GM13977 (cell line): ENCODE data around the gene RRAGD.

Source experiments
- DNase-seq: peaks from one replicate; pipeline ENCODE4 v3.0.0; 2012; ENCODE audit warnings: low spot score
- in situ Hi-C: fragments of 300-500 bp; cut with MboI; formaldehyde crosslinking; loops from one replicate; pipeline ENCODE4 v1.12.0; 2022; ENCODE audit warnings: low sequenced_read_pairs, low pct_unique_long_range_greater_than_20kb, mixed read lengths, inconsistent platforms; ENCODE audit not compliant: unreplicated experiment
- TF ChIP-seq, protein P1 (sequence below): IDR thresholded peaks from 2 replicates; pipeline ENCODE4 v1.5.1; 2012; ENCODE audit warnings: mild to moderate bottlenecking, control low read depth; ENCODE audit not compliant: insufficient read depth; ENCODE audit errors: extremely low read depth, missing control alignments

The RRAGD gene

DNA sequence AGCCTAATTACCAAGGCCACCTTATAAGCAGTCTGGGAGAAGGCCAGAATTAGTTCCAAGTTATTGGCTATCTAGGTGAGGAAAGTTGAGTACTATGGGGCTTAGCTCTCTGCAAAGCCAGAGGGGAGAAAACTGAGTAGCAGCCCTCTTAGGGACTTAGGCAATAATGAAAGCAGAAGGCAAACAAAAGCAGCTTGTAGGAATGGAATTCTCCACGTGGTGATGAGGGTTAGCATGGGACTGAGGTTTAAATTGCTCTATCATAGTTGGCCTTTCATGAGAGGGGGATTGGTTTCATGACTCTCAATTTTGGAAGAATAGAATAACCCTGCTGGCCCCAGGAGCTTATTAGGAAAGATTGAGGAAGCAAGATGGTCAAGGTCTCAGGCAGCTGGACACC, 52.5 kb downstream of the RRAGD start:
- TF ChIP-seq, protein P1, sequence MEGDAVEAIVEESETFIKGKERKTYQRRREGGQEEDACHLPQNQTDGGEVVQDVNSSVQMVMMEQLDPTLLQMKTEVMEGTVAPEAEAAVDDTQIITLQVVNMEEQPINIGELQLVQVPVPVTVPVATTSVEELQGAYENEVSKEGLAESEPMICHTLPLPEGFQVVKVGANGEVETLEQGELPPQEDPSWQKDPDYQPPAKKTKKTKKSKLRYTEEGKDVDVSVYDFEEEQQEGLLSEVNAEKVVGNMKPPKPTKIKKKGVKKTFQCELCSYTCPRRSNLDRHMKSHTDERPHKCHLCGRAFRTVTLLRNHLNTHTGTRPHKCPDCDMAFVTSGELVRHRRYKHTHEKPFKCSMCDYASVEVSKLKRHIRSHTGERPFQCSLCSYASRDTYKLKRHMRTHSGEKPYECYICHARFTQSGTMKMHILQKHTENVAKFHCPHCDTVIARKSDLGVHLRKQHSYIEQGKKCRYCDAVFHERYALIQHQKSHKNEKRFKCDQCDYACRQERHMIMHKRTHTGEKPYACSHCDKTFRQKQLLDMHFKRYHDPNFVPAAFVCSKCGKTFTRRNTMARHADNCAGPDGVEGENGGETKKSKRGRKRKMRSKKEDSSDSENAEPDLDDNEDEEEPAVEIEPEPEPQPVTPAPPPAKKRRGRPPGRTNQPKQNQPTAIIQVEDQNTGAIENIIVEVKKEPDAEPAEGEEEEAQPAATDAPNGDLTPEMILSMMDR, result no peak
- in situ Hi-C loops, result no loop called here
- no peak for DNase-seq

DNA sequence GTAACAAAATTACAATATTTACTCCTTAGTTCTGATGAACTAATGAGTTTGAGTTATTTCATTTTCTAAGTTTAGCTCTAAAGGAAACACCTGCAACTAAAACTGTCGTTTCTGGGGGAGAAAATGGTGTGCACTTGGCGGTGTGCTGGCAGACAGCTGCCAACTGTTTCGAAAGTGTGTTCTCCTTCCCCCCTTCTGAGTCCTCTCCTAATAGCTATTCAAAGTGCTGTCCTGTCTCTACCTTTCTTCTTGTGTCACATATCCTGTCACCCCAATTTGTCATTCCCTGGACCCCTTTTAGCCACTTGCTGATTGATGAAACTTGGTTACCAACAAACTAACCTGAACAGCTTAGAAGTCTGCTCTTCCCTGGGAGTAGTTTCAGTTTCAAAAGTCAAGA, 54.7 kb downstream of the RRAGD start:
- in situ Hi-C loops, result no loop called here
- TF ChIP-seq, protein P1, result no peak
- no peak for DNase-seq

DNA sequence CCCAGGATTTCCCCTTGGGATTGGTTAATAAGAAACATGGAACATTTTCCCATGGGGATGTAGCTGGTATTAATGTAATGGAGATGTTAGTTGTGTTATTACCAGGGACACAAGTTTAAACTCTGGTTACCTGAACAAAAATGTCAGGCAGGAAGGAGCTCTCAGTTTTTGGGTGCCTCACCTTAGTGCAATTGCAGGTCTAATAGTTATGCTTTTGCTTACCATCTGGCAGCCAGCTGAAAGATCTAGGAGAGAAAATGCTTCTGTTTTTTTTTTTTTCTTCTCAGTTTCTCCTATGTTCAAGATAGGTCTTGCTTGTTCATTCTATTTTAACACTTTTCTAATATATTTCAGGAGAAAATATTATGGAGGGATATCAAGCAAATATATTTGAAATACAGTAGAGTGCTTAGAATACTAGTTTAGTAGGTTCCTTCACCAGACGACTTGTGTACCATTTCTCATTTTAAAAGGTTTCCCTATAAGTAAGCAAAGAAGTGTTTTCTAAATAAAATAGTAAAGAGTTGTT, 55.4 kb downstream of the RRAGD start:
- in situ Hi-C loops, result no loop called here
- TF ChIP-seq, protein P1, result no peak
- no peak for DNase-seq

DNA sequence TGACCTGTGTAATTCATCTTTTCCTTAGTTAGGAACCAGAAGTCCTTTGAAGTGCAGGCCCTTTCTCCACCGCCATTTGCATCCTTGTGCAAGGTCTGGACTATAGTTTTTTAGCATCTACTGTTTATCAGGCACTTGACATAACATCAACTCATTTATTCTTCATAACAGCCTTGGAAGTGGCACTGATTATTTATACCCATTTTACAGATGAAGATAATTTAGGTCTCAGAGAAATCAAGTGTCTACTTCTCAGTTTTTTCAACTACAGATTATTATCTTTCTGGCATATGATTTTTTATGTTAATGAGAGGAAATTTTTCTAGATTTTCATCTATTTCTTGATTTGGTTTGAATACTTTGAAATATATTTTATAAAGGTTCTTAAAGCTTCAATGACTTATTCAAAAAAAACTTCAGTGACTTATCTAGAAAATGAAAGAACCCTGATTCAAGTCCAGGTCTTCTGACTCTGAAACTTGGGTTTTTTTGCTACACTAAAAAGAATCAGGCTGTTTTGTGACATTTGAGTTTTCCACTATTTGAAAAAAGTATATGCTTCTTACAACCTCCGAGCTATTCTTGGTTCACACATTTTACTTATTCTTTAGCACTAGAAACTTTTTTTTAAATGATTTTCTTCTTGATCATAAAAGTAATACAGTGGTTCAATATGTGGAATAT, 56.4 kb downstream of the RRAGD start:
- TF ChIP-seq, protein P1, result no peak
- DNase-seq, result no peak
- in situ Hi-C loops, result no loop called here

DNA sequence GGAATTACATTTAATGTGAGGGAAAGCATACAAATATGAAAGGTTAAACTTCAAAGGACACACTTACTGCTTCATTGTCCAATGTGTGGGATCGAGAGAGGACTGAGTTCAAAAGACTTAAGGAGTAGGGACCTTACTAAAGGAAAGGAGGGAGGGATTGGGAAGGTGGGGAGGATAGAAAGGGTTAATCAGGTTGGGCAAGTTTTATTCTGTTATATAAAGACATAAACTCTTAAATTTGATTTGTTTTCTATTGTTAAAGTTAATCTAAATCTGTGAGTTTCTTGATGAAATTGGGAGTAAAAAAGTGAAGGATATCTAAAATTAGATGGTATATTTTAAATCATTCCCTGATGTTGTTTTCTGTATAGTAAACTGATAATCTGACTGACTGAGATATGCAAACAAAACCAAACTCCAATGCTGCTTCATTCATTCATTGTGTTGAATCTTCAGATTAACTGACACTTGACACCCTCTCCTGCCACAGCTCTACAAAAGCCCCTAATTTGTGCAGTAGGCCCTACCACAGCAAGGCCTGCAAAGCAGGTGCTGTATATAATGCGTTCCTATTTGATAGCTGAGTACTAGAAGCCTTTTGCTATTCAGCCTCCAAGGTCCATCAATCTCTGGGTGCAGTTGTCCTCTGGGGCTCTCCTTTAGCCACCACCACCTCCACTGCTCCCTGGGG, 58.2 kb downstream of the RRAGD start:
- peak; percentile 54 for DNase-seq
- in situ Hi-C loops, result no loop called here
- TF ChIP-seq, protein P1, result no peak

DNA sequence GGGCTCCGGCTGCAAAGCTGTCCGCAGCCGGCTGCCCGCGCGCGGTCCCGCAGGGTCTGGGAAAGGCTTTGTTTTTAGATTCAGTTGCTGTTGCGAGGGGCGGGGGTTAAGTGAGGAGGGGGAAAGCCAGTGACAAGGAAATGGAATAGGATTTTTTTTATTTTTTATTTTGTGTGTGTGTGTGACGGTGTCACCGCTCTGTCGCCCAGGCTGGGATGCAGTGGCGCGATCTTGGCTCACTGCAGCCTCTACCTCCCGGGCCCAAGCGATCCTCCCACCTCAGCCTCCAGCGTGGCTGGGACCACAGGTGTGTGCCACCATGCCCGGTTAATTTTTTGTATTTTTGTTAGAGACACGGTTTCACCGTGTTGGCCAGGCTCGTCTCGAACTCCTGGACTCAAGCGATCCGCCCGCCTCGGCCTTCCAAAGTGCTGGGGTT, 58.9 kb downstream of the RRAGD start:
- DNase-seq, result no peak
- TF ChIP-seq, protein P1, result no peak
- in situ Hi-C loops, result no loop called here
